ENCODE measurements around the gene C1orf21. TPM values are rescaled to one million over a fixed set of nuclear protein-coding genes. Genes with fewer than 3 reads are reported as not detected.

Gene C1orf21
- total RNA-seq, 4 donors from 2014 or later, result 36.3 to 115 (median 79.4) TPM

DNA sequence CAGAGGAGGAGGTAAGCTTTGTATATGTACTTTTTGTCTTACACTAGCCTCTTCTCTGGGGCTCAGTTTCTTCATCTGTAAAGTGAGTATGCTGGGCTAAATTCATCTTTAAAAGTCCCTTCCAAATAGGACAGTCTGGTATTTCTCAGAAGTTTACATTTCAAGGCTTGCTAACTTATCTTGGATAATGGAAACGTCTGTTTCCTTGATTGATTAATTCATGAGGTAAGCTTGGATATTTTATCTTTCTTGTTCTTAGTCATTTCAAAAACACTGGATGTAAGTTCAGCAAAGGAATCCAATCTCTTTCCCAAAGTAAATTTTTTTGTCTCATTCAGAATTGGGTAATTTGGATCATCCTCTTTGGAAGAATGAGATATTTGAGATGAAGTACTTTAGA, 256.8 kb downstream of the C1orf21 start:
- no peak for DNase-seq
- Histone ChIP-seq H3K4me3 (no peak overlapping the region), H3K4me1 (no peaks in the 10 kb centered on the region), H3K36me3 (no peaks in the 10 kb centered on the region), H3K27ac (no peak overlapping the region), H3K27me3 (no peaks in the 10 kb centered on the region), H3K9me3 (no peaks in the 10 kb centered on the region)
- TF ChIP-seq POLR2A (IDR thresholded peaks at IDR 0.05), result no peak
- TF ChIP-seq, protein P1, sequence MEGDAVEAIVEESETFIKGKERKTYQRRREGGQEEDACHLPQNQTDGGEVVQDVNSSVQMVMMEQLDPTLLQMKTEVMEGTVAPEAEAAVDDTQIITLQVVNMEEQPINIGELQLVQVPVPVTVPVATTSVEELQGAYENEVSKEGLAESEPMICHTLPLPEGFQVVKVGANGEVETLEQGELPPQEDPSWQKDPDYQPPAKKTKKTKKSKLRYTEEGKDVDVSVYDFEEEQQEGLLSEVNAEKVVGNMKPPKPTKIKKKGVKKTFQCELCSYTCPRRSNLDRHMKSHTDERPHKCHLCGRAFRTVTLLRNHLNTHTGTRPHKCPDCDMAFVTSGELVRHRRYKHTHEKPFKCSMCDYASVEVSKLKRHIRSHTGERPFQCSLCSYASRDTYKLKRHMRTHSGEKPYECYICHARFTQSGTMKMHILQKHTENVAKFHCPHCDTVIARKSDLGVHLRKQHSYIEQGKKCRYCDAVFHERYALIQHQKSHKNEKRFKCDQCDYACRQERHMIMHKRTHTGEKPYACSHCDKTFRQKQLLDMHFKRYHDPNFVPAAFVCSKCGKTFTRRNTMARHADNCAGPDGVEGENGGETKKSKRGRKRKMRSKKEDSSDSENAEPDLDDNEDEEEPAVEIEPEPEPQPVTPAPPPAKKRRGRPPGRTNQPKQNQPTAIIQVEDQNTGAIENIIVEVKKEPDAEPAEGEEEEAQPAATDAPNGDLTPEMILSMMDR (IDR thresholded peaks at IDR 0.05), result no peak

DNA sequence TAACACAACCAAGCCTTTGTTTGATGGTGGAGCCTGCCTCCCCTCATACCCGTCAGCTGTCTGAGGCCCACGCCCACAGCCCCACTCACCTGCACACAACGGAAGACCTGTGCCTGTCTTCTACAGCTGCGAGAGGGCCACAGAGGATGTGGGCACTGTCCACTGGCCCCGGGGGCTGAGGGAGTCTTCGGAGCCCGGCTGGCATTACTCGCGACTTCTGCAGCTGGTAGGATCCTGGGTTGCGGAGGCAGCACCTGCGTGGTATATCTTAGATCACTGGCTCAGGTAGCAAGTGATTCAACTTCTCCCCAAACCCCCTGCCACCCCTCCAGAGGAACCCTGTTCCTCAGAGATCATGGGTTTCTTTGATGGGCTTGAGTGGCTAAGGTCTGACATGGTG, 257.9 kb downstream of the C1orf21 start:
- no peak overlapping the region for H3K27ac ChIP-seq
- no peaks in the 10 kb centered on the region for H3K36me3 ChIP-seq

DNA sequence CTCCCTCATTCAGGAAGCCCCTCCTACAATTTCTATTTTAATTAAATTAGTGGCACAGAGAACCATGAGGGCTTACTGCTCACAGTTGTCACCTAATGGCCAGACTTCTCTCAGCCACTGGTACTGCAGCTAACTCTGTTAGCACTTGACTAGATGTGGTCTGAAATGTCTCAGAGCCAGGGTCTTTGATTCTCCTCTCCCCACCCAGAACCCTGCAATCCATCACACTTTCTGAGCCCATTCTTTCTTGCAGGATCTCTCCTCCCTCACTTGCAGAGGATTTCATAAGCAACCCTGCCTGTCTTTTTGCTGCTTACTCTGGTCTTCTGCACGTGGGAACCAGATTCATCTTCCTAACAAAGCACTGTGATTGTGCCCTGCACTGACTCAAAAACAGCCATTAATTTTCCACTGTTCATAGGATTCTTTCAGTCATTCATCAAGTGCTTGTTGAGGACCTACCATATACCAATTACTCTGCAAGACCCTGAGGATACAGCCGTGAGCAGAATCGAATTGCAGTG, 259.4 kb downstream of the C1orf21 start:
- Histone ChIP-seq H3K9me3 (no peaks in the 10 kb centered on the region), H3K27ac (no peak overlapping the region), H3K36me3 (no peaks in the 10 kb centered on the region), H3K4me3 (no peak overlapping the region), H3K27me3 (no peaks in the 10 kb centered on the region), H3K4me1 (no peaks in the 10 kb centered on the region)
- TF ChIP-seq, protein P1 (IDR thresholded peaks at IDR 0.05), result no peak
- TF ChIP-seq POLR2A (IDR thresholded peaks at IDR 0.05), result no peak
- no peak for DNase-seq

More for the DNA sequence above, 257.9 kb downstream of the C1orf21 start:
- TF ChIP-seq, protein P1 (IDR thresholded peaks at IDR 0.05), result no peak
- no peak for TF ChIP-seq POLR2A (IDR thresholded peaks at IDR 0.05)
- Histone ChIP-seq H3K4me3 (no peak overlapping the region), H3K27me3 (no peaks in the 10 kb centered on the region), H3K9me3 (no peaks in the 10 kb centered on the region), H3K4me1 (no peaks in the 10 kb centered on the region)
- no peak for DNase-seq

GRCh38 chr1:184646824-184647223, 260.0 kb downstream of the C1orf21 start:
- TF ChIP-seq, protein P1 (IDR thresholded peaks at IDR 0.05), result no peak
- TF ChIP-seq POLR2A (IDR thresholded peaks at IDR 0.05), result no peak
- no peaks in the 10 kb centered on the region for H3K9me3 ChIP-seq
- no peaks in the 10 kb centered on the region for H3K36me3 ChIP-seq
- H3K4me1 ChIP-seq, result no peaks in the 10 kb centered on the region
- H3K27ac ChIP-seq, result no peak overlapping the region
- no peak for DNase-seq
- no peaks in the 10 kb centered on the region for H3K27me3 ChIP-seq
- H3K4me3 ChIP-seq, result no peak overlapping the region

DNA sequence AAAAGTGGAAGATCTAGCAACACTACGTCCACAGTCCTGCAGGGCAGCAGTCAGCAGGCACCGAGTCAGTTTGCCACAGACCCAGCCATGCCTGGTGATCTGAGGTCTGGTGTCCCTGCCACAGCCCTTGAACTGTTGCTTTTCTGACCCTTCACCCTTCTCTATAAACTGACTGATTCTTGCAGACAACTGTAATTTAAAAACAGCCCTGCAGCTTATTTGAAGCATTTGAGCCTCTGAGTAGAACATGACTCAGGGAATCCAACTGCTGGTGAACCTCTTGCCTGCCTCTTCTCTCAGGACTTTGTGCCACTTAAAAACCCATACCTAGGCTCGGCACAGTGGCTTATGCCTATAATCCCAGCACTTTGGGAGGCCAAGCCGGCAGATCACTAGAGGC, 260.6 kb downstream of the C1orf21 start:
- Histone ChIP-seq H3K4me3 (no peak overlapping the region), H3K9me3 (no peaks in the 10 kb centered on the region), H3K27ac (no peak overlapping the region), H3K27me3 (no peaks in the 10 kb centered on the region), H3K36me3 (no peaks in the 10 kb centered on the region), H3K4me1 (no peaks in the 10 kb centered on the region)
- TF ChIP-seq, protein P1 (IDR thresholded peaks at IDR 0.05), result no peak
- TF ChIP-seq POLR2A (IDR thresholded peaks at IDR 0.05), result no peak
- no peak for DNase-seq

All from Peyer's patch (tissue), 4 donors.